Measurements from ENCODE around the gene DDX39B. TPM values are rescaled to one million over a fixed set of nuclear protein-coding genes. Genes with fewer than 3 reads are reported as not detected.

DDX39B gene
- total RNA-seq, 3 donors from 2014 or later (not counting 1 experiment from before 2014, with no cell fraction given) = 506 to 571 (median 534) TPM

DNA sequence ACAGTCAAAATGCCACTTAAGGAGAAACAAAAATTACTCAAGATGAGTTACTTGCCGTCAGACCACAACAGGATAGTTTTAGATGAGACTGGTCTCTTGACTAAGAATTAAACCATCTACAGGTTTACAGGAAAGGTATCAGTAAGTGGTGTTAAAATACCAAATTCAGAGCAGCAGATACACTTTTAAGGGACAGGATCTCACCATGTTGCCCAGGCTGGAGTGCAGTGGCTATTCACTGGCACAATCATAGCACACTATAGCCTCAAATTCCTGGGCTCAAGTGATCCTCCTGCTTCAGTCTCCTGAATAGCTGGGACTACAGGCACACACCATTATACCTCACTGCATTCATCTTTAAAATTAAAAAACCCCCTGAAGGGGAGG lies 8.4 kb downstream of the DDX39B start:
- Histone ChIP-seq H3K36me3 (ENCODE audit: control insufficient read depth, insufficient read depth, low read length) (peaks cover 82% of the 10 kb centered on the region), H3K9me3 (ENCODE audit: control insufficient read depth, insufficient read depth, low read length) (no peaks in the 10 kb centered on the region), H3K4me1 (ENCODE audit: control insufficient read depth, insufficient read depth, low read length) (no peaks in the 10 kb centered on the region), H3K27me3 (ENCODE audit: control insufficient read depth, insufficient read depth, low read length) (no peaks in the 10 kb centered on the region), H3K27ac (ENCODE audit: low read length) (no peak overlapping the region), H3K4me3 (ENCODE audit: low read length) (no peak overlapping the region)
- Mint-ChIP-seq H3K4me3 (no peak overlapping the region), H3K9me3 (no peaks in the 10 kb centered on the region), H3K27ac (peak overlapping the region; percentile 37 to 51), H3K36me3 (peaks cover 20% of the 10 kb centered on the region), H3K4me1 (peaks cover 27 to 39% of the 10 kb centered on the region in 2 donors), H3K27me3 (ENCODE audit: low read depth in 2 of 2) (no peaks in the 10 kb centered on the region)
- TF ChIP-seq CTCF (IDR thresholded peaks at IDR 0.05) = no peak
- ATAC-seq (no peak), DNase-seq (no peak)
- 91% methylated on average over 1 of the region's 1 CpG for WGBS (ENCODE audit: insufficient coverage)
- intact Hi-C loops (cut with micrococcal nuclease) = no loop called here

GRCh38 chr6:31532644-31533454 lies 9.0 kb downstream of the DDX39B start:
- no peaks in the 10 kb centered on the region for H3K27me3 ChIP-seq (ENCODE audit: control insufficient read depth, insufficient read depth, low read length)
- intact Hi-C loops (cut with micrococcal nuclease) = no loop called here
- no peak overlapping the region for H3K4me3 Mint-ChIP-seq
- H3K4me1 ChIP-seq (ENCODE audit: control insufficient read depth, insufficient read depth, low read length) = no peaks in the 10 kb centered on the region
- H3K4me3 ChIP-seq (ENCODE audit: low read length) = no peak overlapping the region
- WGBS (ENCODE audit: insufficient coverage) = 86% methylated on average over 8 of the region's 9 CpGs
- ATAC-seq (no peak), DNase-seq (no peak)
- peak overlapping the region; percentile 37 to 51 for H3K27ac Mint-ChIP-seq
- no peaks in the 10 kb centered on the region for H3K27me3 Mint-ChIP-seq (ENCODE audit: low read depth in 2 of 2)
- H3K27ac ChIP-seq (ENCODE audit: low read length) = no peak overlapping the region
- peaks cover 23 to 36% of the 10 kb centered on the region in 2 donors for H3K4me1 Mint-ChIP-seq
- no peaks in the 10 kb centered on the region for H3K9me3 Mint-ChIP-seq
- H3K36me3 Mint-ChIP-seq = peaks cover 17% of the 10 kb centered on the region
- no peaks in the 10 kb centered on the region for H3K9me3 ChIP-seq (ENCODE audit: control insufficient read depth, insufficient read depth, low read length)
- TF ChIP-seq CTCF (IDR thresholded peaks at IDR 0.05) = no peak
- H3K36me3 ChIP-seq (ENCODE audit: control insufficient read depth, insufficient read depth, low read length) = peaks cover 77% of the 10 kb centered on the region

- no peak for DNase-seq
- ATAC-seq = no peak
- H3K4me1 ChIP-seq (ENCODE audit: control insufficient read depth, insufficient read depth, low read length) = no peaks in the 10 kb centered on the region
- 92% methylated on average over 7 of the region's 9 CpGs for WGBS (ENCODE audit: insufficient coverage)
- Mint-ChIP-seq H3K36me3 (peaks cover 17% of the 10 kb centered on the region), H3K9me3 (no peaks in the 10 kb centered on the region), H3K4me1 (peaks cover 23 to 32% of the 10 kb centered on the region in 2 donors), H3K4me3 (no peak overlapping the region), H3K27me3 (ENCODE audit: low read depth in 2 of 2) (no peaks in the 10 kb centered on the region), H3K27ac (peak overlapping the region; percentile 9 to 37)
- H3K27ac ChIP-seq (ENCODE audit: low read length) = no peak overlapping the region
- no peak for TF ChIP-seq CTCF (IDR thresholded peaks at IDR 0.05)
- no peak overlapping the region for H3K4me3 ChIP-seq (ENCODE audit: low read length)
- peaks cover 73% of the 10 kb centered on the region for H3K36me3 ChIP-seq (ENCODE audit: control insufficient read depth, insufficient read depth, low read length)
- intact Hi-C loops (cut with micrococcal nuclease) = no loop called here
- H3K27me3 ChIP-seq (ENCODE audit: control insufficient read depth, insufficient read depth, low read length) = no peaks in the 10 kb centered on the region
- no peaks in the 10 kb centered on the region for H3K9me3 ChIP-seq (ENCODE audit: control insufficient read depth, insufficient read depth, low read length)
These were observed 9.8 kb downstream of the DDX39B start for GRCh38 chr6:31531771-31532643.
